ENCODE results near the gene NHSL2. TPM values are rescaled to one million over a fixed set of nuclear protein-coding genes. Genes with fewer than 3 reads are reported as not detected.
A peak's percentile ranks its signal among the peaks of the same experiment; 100 is the strongest.

Gene NHSL2
- total and polyA plus RNA-seq, 4 donors: 1.4 to 9.9 (median 4.7) TPM

- H3K27ac ChIP-seq (ENCODE audit: low read depth in 1 of 2, low read length in 1 of 2): no peak overlapping the region
- ATAC-seq (ENCODE audit: insufficient read depth, low FRiP score): no peak
These were observed 189.6 kb downstream of the NHSL2 start for GRCh38 chrX:72100051-72100755.

GRCh38 chrX:72100824-72101351 is 190.2 kb downstream of the NHSL2 start:
- no peak overlapping the region for H3K4me3 ChIP-seq

More at GRCh38 chrX:72100051-72100755, 189.6 kb downstream of the NHSL2 start:
- no peak for DNase-seq
- H3K9me3 ChIP-seq (ENCODE audit: control insufficient read depth in 4 of 4, insufficient read depth in 3 of 4, low read length in 3 of 4): peaks cover 0 to 2% (median 1%) of the 10 kb centered on the region in 4 donors
- H3K4me1 ChIP-seq (ENCODE audit: control insufficient read depth in 5 of 5, insufficient read depth in 5 of 5, low read length in 5 of 5): peaks cover 0 to 9% (median 0%) of the 10 kb centered on the region in 5 donors
- peaks cover 0 to 16% (median 8%) of the 10 kb centered on the region in 3 donors for H3K27me3 ChIP-seq (ENCODE audit: control insufficient read depth in 3 of 3, insufficient read depth in 3 of 3, low read length in 2 of 3)
- TF ChIP-seq CTCF (IDR thresholded peaks at IDR 0.05; ENCODE audit: control extremely low read depth, extremely low read depth): no peak
- no peak overlapping the region for H3K4me3 ChIP-seq
- H3K36me3 ChIP-seq (ENCODE audit: control insufficient read depth in 4 of 4, insufficient read depth in 4 of 4, low read length in 4 of 4): no peaks in the 10 kb centered on the region
- no peak overlapping the region for H3K9ac ChIP-seq (ENCODE audit: insufficient read depth in 1 of 2, low read length in 2 of 2)
- WGBS, 2 donors: 55 to 60% methylated on average over 13 of the region's 13 CpGs

GRCh38 chrX:72101597-72102037 is 191.0 kb downstream of the NHSL2 start:
- H3K36me3 ChIP-seq (ENCODE audit: control insufficient read depth in 4 of 4, insufficient read depth in 4 of 4, low read length in 4 of 4): no peaks in the 10 kb centered on the region
- 27 to 46% methylated on average over 4 of the region's 4 CpGs for WGBS, 2 donors
- H3K9me3 ChIP-seq (ENCODE audit: control insufficient read depth in 4 of 4, insufficient read depth in 3 of 4, low read length in 3 of 4): peaks cover 0 to 2% (median 1%) of the 10 kb centered on the region in 4 donors
- DNase-seq (peak in 1 of 3 donors; percentile 29), ATAC-seq (ENCODE audit: insufficient read depth, low FRiP score) (no peak)
- H3K4me3 ChIP-seq: no peak overlapping the region
- no peak for TF ChIP-seq CTCF (IDR thresholded peaks at IDR 0.05; ENCODE audit: control extremely low read depth, extremely low read depth)
- peak overlapping the region in 1 of 2 donors; percentile 39 for H3K27ac ChIP-seq (ENCODE audit: low read depth in 1 of 2, low read length in 1 of 2)
- peaks cover 0 to 9% (median 0%) of the 10 kb centered on the region in 5 donors for H3K4me1 ChIP-seq (ENCODE audit: control insufficient read depth in 5 of 5, insufficient read depth in 5 of 5, low read length in 5 of 5)
- peaks cover 0 to 9% (median 6%) of the 10 kb centered on the region in 3 donors for H3K27me3 ChIP-seq (ENCODE audit: control insufficient read depth in 3 of 3, insufficient read depth in 3 of 3, low read length in 2 of 3)
- no peak overlapping the region for H3K9ac ChIP-seq (ENCODE audit: insufficient read depth in 1 of 2, low read length in 2 of 2)

More at GRCh38 chrX:72100824-72101351, 190.2 kb downstream of the NHSL2 start:
- WGBS, 2 donors: 22 to 58% methylated on average over 7 to 9 of the region's 9 CpGs
- Histone ChIP-seq H3K4me1 (ENCODE audit: control insufficient read depth in 5 of 5, insufficient read depth in 5 of 5, low read length in 5 of 5) (peaks cover 0 to 9% (median 0%) of the 10 kb centered on the region in 5 donors), H3K9ac (ENCODE audit: insufficient read depth in 1 of 2, low read length in 2 of 2) (no peak overlapping the region), H3K9me3 (ENCODE audit: control insufficient read depth in 4 of 4, insufficient read depth in 3 of 4, low read length in 3 of 4) (peaks cover 0 to 2% (median 1%) of the 10 kb centered on the region in 4 donors), H3K27me3 (ENCODE audit: control insufficient read depth in 3 of 3, insufficient read depth in 3 of 3, low read length in 2 of 3) (peaks cover 0 to 13% (median 10%) of the 10 kb centered on the region in 3 donors), H3K27ac (ENCODE audit: low read depth in 1 of 2, low read length in 1 of 2) (peak overlapping the region in 1 of 2 donors; percentile 39), H3K36me3 (ENCODE audit: control insufficient read depth in 4 of 4, insufficient read depth in 4 of 4, low read length in 4 of 4) (no peaks in the 10 kb centered on the region)
- TF ChIP-seq CTCF (IDR thresholded peaks at IDR 0.05; ENCODE audit: control extremely low read depth, extremely low read depth): no peak
- DNase-seq (no peak), ATAC-seq (ENCODE audit: insufficient read depth, low FRiP score) (no peak)
